GM12892 (cell line): ENCODE results near the gene ZNF853.

Experiments used
- POLR2A ChIP-seq: IDR thresholded peaks from 2 replicates; pipeline ENCODE4 v1.6.1; 2011; ENCODE audit warnings: low read depth, low read length, control low read depth
- POLR2AphosphoS5 ChIP-seq: IDR thresholded peaks from 2 replicates; pipeline ENCODE4 v1.6.1; 2011; ENCODE audit warnings: low read depth, low read length, control low read depth
- TAF1 ChIP-seq: IDR thresholded peaks from 2 replicates; pipeline ENCODE4 v1.6.1; 2011; ENCODE audit warnings: low read depth, mild to moderate bottlenecking, control low read depth, low read length, borderline replicate concordance

DNA sequence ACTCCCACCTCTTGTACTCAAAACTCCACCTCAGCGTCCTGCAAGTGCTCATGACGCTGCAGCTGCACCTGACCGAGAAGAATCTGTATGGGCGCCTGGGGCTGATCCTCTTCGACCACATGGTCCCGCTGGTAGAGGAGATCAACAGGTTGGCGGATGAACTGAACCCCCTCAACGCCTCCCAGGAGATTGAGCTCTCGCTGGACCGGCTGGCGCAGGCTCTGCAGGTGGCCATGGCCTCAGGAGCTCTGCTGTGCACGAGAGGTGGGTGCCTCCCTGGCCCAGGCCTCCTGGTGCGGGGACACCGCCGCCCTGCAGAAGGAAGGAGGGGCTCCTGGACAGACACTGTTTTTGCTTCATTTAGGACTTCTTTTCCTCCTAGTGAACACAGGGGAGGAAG, 15.3 kb upstream of the ZNF853 start:
- no peak for TF ChIP-seq POLR2AphosphoS5
- no peak for TF ChIP-seq POLR2A
- TF ChIP-seq TAF1, result no peak
